Neural progenitor cell (in vitro differentiated cells): ENCODE results near the gene CDK5RAP2.

Experiments used
- CTCF ChIP-seq: fragments of 200-600 bp; sonication (generic); IDR thresholded peaks from 2 replicates; pipeline ENCODE4 v1.5.1; 2017; ENCODE audit warnings: antibody characterized with exemption, mild to moderate bottlenecking
- EZH2 ChIP-seq: fragments of 200-600 bp; sonication (generic); IDR thresholded peaks from 2 replicates; pipeline ENCODE4 v1.6.1; 2017; ENCODE audit warnings: antibody characterized with exemption, mild to moderate bottlenecking, moderate library complexity
- EZH2phosphoT487 ChIP-seq: fragments of 200-600 bp; sonication (generic); IDR thresholded peaks from 2 replicates; pipeline ENCODE4 v1.6.1; 2017; ENCODE audit warnings: antibody characterized with exemption

- TF ChIP-seq EZH2 (no peak), CTCF (no peak), EZH2phosphoT487 (no peak)
These were observed 12.2 kb upstream of the CDK5RAP2 start for GRCh38 chr9:120592210-120592609.
